Measurements from ENCODE around the gene CRYM. TPM values are rescaled to one million over a fixed set of nuclear protein-coding genes. Genes with fewer than 3 reads are reported as not detected.
"Not testable (repeated sequence)": the region's sequence is repeated elsewhere in the genome, so short reads cannot be mapped to it uniquely, and the experiment has no call there.

Gene CRYM
- total RNA-seq, 1 experiment from 2014 or later: not detected

- Histone ChIP-seq H3K79me2 (ENCODE audit: low read depth) (no peaks in the 10 kb centered on the region), H3K36me3 (ENCODE audit: low read depth) (no peaks in the 10 kb centered on the region), H3K9me3 (ENCODE audit: insufficient read depth, low read depth) (no peaks in the 10 kb centered on the region), H3K4me1 (replicated peaks; ENCODE audit: insufficient read depth) (no peaks in the 10 kb centered on the region), H3K4me2 (no peak overlapping the region), H3F3A (ENCODE audit: insufficient read depth, low read depth) (no peaks in the 10 kb centered on the region), H3K27me3 (ENCODE audit: insufficient read depth, low read depth) (peaks cover 67% of the 10 kb centered on the region), H3K9me2 (ENCODE audit: insufficient read depth) (no peaks in the 10 kb centered on the region), H3K4me3 (no peak overlapping the region), H3K27ac (no peak overlapping the region), H2AFZ (no peak overlapping the region), H4K20me1 (ENCODE audit: insufficient read depth) (no peaks in the 10 kb centered on the region; the same call in 1 of the 2 replicates)
- CTCF ChIA-PET: interaction anchor here (0.6 kb wide), 2 partner anchors 14 to 17 kb away, joined by 4 to 5 read pairs; no protein-coding TSS in a partner anchor
- intact Hi-C loops (cut with micrococcal nuclease; ENCODE audit: unreplicated experiment): no loop called here
- no peak for DNase-seq
- TF ChIP-seq EZH2 (IDR thresholded peaks at IDR 0.05; ENCODE audit: low read depth) (no peak), CTCF (conservative IDR thresholded peaks at IDR 0.05) (no peak)
- POLR2A ChIA-PET (ENCODE audit: unreplicated experiment): no interaction called here
- no TSS peak for BruUV-seq (replicated peaks)
Observed at GRCh38 chr16:21275529-21275928, 2.6 kb downstream of the CRYM start.

GRCh38 chr16:21274172-21274726 lies 3.8 kb downstream of the CRYM start:
- Histone ChIP-seq H3K9me3 (ENCODE audit: insufficient read depth, low read depth) (no peaks in the 10 kb centered on the region), H3K4me3 (no peak overlapping the region), H3K27me3 (ENCODE audit: insufficient read depth, low read depth) (peaks cover 54% of the 10 kb centered on the region), H4K20me1 (ENCODE audit: insufficient read depth) (no peaks in the 10 kb centered on the region; the same call in 1 of the 2 replicates), H3K27ac (no peak overlapping the region), H3F3A (ENCODE audit: insufficient read depth, low read depth) (no peaks in the 10 kb centered on the region), H3K36me3 (ENCODE audit: low read depth) (no peaks in the 10 kb centered on the region), H3K4me2 (no peak overlapping the region), H3K9me2 (ENCODE audit: insufficient read depth) (no peaks in the 10 kb centered on the region), H3K4me1 (replicated peaks; ENCODE audit: insufficient read depth) (no peaks in the 10 kb centered on the region), H2AFZ (no peak overlapping the region), H3K79me2 (ENCODE audit: low read depth) (no peaks in the 10 kb centered on the region)
- CTCF ChIA-PET: no interaction called here
- DNase-seq: no peak
- no TSS peak for BruUV-seq (replicated peaks)
- POLR2A ChIA-PET (ENCODE audit: unreplicated experiment): no interaction called here
- intact Hi-C loops (cut with micrococcal nuclease; ENCODE audit: unreplicated experiment): no loop called here
- no peak for TF ChIP-seq CTCF (conservative IDR thresholded peaks at IDR 0.05)
- TF ChIP-seq EZH2 (IDR thresholded peaks at IDR 0.05; ENCODE audit: low read depth): no peak

- H3K27ac ChIP-seq; CTCF ChIA-PET; intact Hi-C loops (cut with micrococcal nuclease; ENCODE audit: unreplicated experiment); DNase-seq; H3K9me2 ChIP-seq (ENCODE audit: insufficient read depth); POLR2A ChIA-PET (ENCODE audit: unreplicated experiment); H3K79me2 ChIP-seq (ENCODE audit: low read depth); H2AFZ ChIP-seq; H3K4me1 ChIP-seq (replicated peaks; ENCODE audit: insufficient read depth); H3K4me2 ChIP-seq; H3K36me3 ChIP-seq (ENCODE audit: low read depth); H4K20me1 ChIP-seq (ENCODE audit: insufficient read depth); H3K4me3 ChIP-seq; BruUV-seq (replicated peaks); H3K9me3 ChIP-seq (ENCODE audit: insufficient read depth, low read depth); H3F3A ChIP-seq (ENCODE audit: insufficient read depth, low read depth): not testable (repeated sequence)
- peaks cover 41% of the 10 kb centered on the region for H3K27me3 ChIP-seq (ENCODE audit: insufficient read depth, low read depth)
Observed at GRCh38 chr16:21272763-21273162, 5.3 kb downstream of the CRYM start.

GRCh38 chr16:21272253-21272652 lies 5.8 kb downstream of the CRYM start:
- ChIA-PET POLR2A (ENCODE audit: unreplicated experiment) (no interaction called here), CTCF (no interaction called here)
- no peak for DNase-seq
- H3K27ac ChIP-seq: no peak overlapping the region
- no peaks in the 10 kb centered on the region for H3F3A ChIP-seq (ENCODE audit: insufficient read depth, low read depth)
- no peaks in the 10 kb centered on the region; the same call in 1 of the 2 replicates for H4K20me1 ChIP-seq (ENCODE audit: insufficient read depth)
- no peaks in the 10 kb centered on the region for H3K36me3 ChIP-seq (ENCODE audit: low read depth)
- no peaks in the 10 kb centered on the region for H3K9me3 ChIP-seq (ENCODE audit: insufficient read depth, low read depth)
- H3K4me3 ChIP-seq: no peak overlapping the region
- peaks cover 35% of the 10 kb centered on the region for H3K27me3 ChIP-seq (ENCODE audit: insufficient read depth, low read depth)
- H3K9me2 ChIP-seq (ENCODE audit: insufficient read depth): no peaks in the 10 kb centered on the region
- no peaks in the 10 kb centered on the region for H3K79me2 ChIP-seq (ENCODE audit: low read depth)
- no peak for TF ChIP-seq CTCF (conservative IDR thresholded peaks at IDR 0.05)
- TF ChIP-seq EZH2 (IDR thresholded peaks at IDR 0.05; ENCODE audit: low read depth): no peak
- H2AFZ ChIP-seq: no peak overlapping the region
- H3K4me1 ChIP-seq (replicated peaks; ENCODE audit: insufficient read depth): no peaks in the 10 kb centered on the region
- no peak overlapping the region for H3K4me2 ChIP-seq
- BruUV-seq (replicated peaks): no TSS peak
- intact Hi-C loops (cut with micrococcal nuclease; ENCODE audit: unreplicated experiment): no loop called here

All from PC-9 (cell line).